HFFc6 (cell line): ENCODE data around the gene HRCT1. TPM values are rescaled to one million over a fixed set of nuclear protein-coding genes. Genes with fewer than 3 reads are reported as not detected.
A peak's percentile ranks its signal among the peaks of the same experiment; 100 is the strongest.

Experiments
- DNase-seq: peaks from one replicate; pipeline ENCODE4 v3.0.0-alpha.2; 2018
- H3K27ac Mint-ChIP-seq: 2 replicates; pipeline ENCODE4 v1.8.0; 2020; ENCODE audit warnings: mild to moderate bottlenecking, mixed read lengths
- H3K27me3 Mint-ChIP-seq: 2 replicates; pipeline ENCODE4 v1.8.0; 2021; ENCODE audit warnings: mild to moderate bottlenecking, moderate library complexity, mixed read lengths; ENCODE audit not compliant: insufficient read depth
- H3K36me3 Mint-ChIP-seq: 2 replicates; pipeline ENCODE4 v1.8.0; 2021; ENCODE audit warnings: low read depth, mixed read lengths
- H3K4me1 Mint-ChIP-seq: 2 replicates; pipeline ENCODE4 v1.8.0; 2020; ENCODE audit warnings: low read depth, mixed read lengths
- H3K4me3 Mint-ChIP-seq: 2 replicates; pipeline ENCODE4 v1.8.0; 2020; ENCODE audit warnings: mild to moderate bottlenecking, moderate library complexity, mixed read lengths
- H3K9me3 Mint-ChIP-seq: 2 replicates; pipeline ENCODE4 v1.8.0; 2020; ENCODE audit warnings: mild to moderate bottlenecking, mixed read lengths
- CTCF ChIP-seq: fragments of 200-600 bp; sonication (generic); IDR thresholded peaks from 2 replicates; pipeline ENCODE4 v1.5.0; 2021; ENCODE audit warnings: antibody characterized with exemption, mild to moderate bottlenecking
- total RNA-seq, 6 experiments: library from RNA; stranded (reverse); fragmentation: NEBNext Ultra II Directional; extraction: Animal tissue kit (Norgen Biotek cat#: 25700); gene quantifications; 2 replicates in 1 of 6; 3 replicates in 5 of 6; pipeline ENCODE4 v1.2.3, GENCODE V29; 2021

Gene HRCT1
- total RNA-seq, 6 experiments from 2014 or later, result 2.5 to 4.1 (median 3.3) TPM

- H3K27me3 Mint-ChIP-seq, result peaks cover 2% of the 10 kb centered on the region
- peaks cover 27% of the 10 kb centered on the region for H3K4me1 Mint-ChIP-seq
- H3K4me3 Mint-ChIP-seq, result no peak overlapping the region
- no peak for DNase-seq
- no peak overlapping the region for H3K27ac Mint-ChIP-seq
- TF ChIP-seq CTCF, result no peak
- H3K36me3 Mint-ChIP-seq, result no peaks in the 10 kb centered on the region
- H3K9me3 Mint-ChIP-seq, result no peaks in the 10 kb centered on the region
Measured at GRCh38 chr9:35914301-35914807, 8.4 kb downstream of the HRCT1 start.

GRCh38 chr9:35915681-35916294, 9.8 kb downstream of the HRCT1 start:
- Mint-ChIP-seq H3K4me1 (peaks cover 26% of the 10 kb centered on the region), H3K4me3 (no peak overlapping the region), H3K27ac (no peak overlapping the region), H3K9me3 (no peaks in the 10 kb centered on the region), H3K36me3 (no peaks in the 10 kb centered on the region), H3K27me3 (no peaks in the 10 kb centered on the region; the same call in 1 of the 2 replicates)
- TF ChIP-seq CTCF, result no peak
- DNase-seq, result no peak

- H3K27ac Mint-ChIP-seq, result peak overlapping the region; percentile 4; the same call in 1 of the 2 replicates
- no peak for DNase-seq
- H3K27me3 Mint-ChIP-seq, result no peaks in the 10 kb centered on the region; the same call in 1 of the 2 replicates
- H3K4me3 Mint-ChIP-seq, result no peak overlapping the region
- H3K9me3 Mint-ChIP-seq, result no peaks in the 10 kb centered on the region
- peaks cover 26% of the 10 kb centered on the region for H3K4me1 Mint-ChIP-seq
- TF ChIP-seq CTCF, result no peak
- no peaks in the 10 kb centered on the region for H3K36me3 Mint-ChIP-seq
Measured at GRCh38 chr9:35917261-35917660, 11.3 kb downstream of the HRCT1 start.

GRCh38 chr9:35918780-35919179, 12.8 kb downstream of the HRCT1 start:
- DNase-seq, result no peak
- Mint-ChIP-seq H3K27me3 (no peaks in the 10 kb centered on the region; the same call in 1 of the 2 replicates), H3K4me3 (no peak overlapping the region), H3K9me3 (no peaks in the 10 kb centered on the region), H3K27ac (peak overlapping the region; percentile 55; the same call in 1 of the 2 replicates), H3K36me3 (no peaks in the 10 kb centered on the region; the same call in 1 of the 2 replicates), H3K4me1 (peaks cover 41% of the 10 kb centered on the region)
- no peak for TF ChIP-seq CTCF

GRCh38 chr9:35919212-35920008, 13.4 kb downstream of the HRCT1 start:
- Mint-ChIP-seq H3K9me3 (no peaks in the 10 kb centered on the region), H3K36me3 (no peaks in the 10 kb centered on the region; the same call in 1 of the 2 replicates), H3K4me1 (peaks cover 47% of the 10 kb centered on the region), H3K27me3 (no peaks in the 10 kb centered on the region; the same call in 1 of the 2 replicates), H3K27ac (peak overlapping the region; percentile 50), H3K4me3 (no peak overlapping the region)
- no peak for TF ChIP-seq CTCF
- DNase-seq, result no peak
